HepG2 (cell line): Measurements from ENCODE around the gene BAG5. TPM values are rescaled to one million over a fixed set of nuclear protein-coding genes. Genes with fewer than 3 reads are reported as not detected.

Source experiments
- AGO1 ChIP-seq: fragments of 200-400 bp; formaldehyde crosslinking; IDR thresholded peaks from 2 replicates; pipeline ENCODE4 v1.6.1; 2017; ENCODE audit warnings: mild to moderate bottlenecking, low read depth, low read length, moderate library complexity; ENCODE audit not compliant: poor library complexity, severe bottlenecking
- ATAD3A ChIP-seq: sonication (generic); formaldehyde crosslinking; IDR thresholded peaks from 2 replicates; pipeline ENCODE4 v1.4.0; 2020; ENCODE audit warnings: missing genetic modification reagents
- CTCF ChIP-seq: sonication (generic); formaldehyde crosslinking; IDR thresholded peaks from 2 replicates; pipeline ENCODE4 v1.5.0; 2020; ENCODE audit warnings: mild to moderate bottlenecking, missing genetic modification reagents, moderate library complexity
- DMAP1 ChIP-seq: IDR thresholded peaks from 2 replicates; pipeline ENCODE4 v1.6.1; 2016
- HIC2 ChIP-seq: sonication (generic); formaldehyde crosslinking; IDR thresholded peaks from 2 replicates; pipeline ENCODE4 v1.9.0; 2022; ENCODE audit warnings: low read depth, missing genetic modification reagents
- MXI1 ChIP-seq: IDR thresholded peaks from 3 replicates; pipeline ENCODE4 v1.6.1; 2012; ENCODE audit warnings: low read depth, low read length, inconsistent platforms, borderline replicate concordance
- PHF8 ChIP-seq: sonication (generic); formaldehyde crosslinking; IDR thresholded peaks from 2 replicates; pipeline ENCODE4 v1.5.0; 2020; ENCODE audit warnings: missing genetic modification reagents
- RFXANK ChIP-seq: IDR thresholded peaks from 2 replicates; pipeline ENCODE4 v1.6.1; 2016
- RFXAP ChIP-seq: sonication (generic); formaldehyde crosslinking; IDR thresholded peaks from 2 replicates; pipeline ENCODE4 v1.4.0; 2020; ENCODE audit warnings: missing genetic modification reagents, borderline replicate concordance
- SOX5 ChIP-seq: IDR thresholded peaks from 2 replicates; pipeline ENCODE4 v1.6.1; 2016; ENCODE audit warnings: borderline replicate concordance
- TBX3 ChIP-seq: fragments of 450-650 bp; IDR thresholded peaks from 2 replicates; pipeline ENCODE4 v1.6.1; 2017; ENCODE audit warnings: antibody characterized with exemption, mild to moderate bottlenecking, inconsistent platforms, borderline replicate concordance
- THAP9 ChIP-seq: sonication (generic); formaldehyde crosslinking; IDR thresholded peaks from 2 replicates; pipeline ENCODE4; 2020; ENCODE audit warnings: missing genetic modification reagents, mild to moderate bottlenecking, borderline replicate concordance
- YEATS4 ChIP-seq: sonication (generic); formaldehyde crosslinking; IDR thresholded peaks from 2 replicates; pipeline ENCODE4 v1.4.0; 2020; ENCODE audit warnings: missing genetic modification reagents, borderline replicate concordance
- ZNF432 ChIP-seq: sonication (generic); formaldehyde crosslinking; IDR thresholded peaks from 2 replicates; pipeline ENCODE4 v1.5.0; 2020; ENCODE audit warnings: missing genetic modification reagents, mild to moderate bottlenecking, borderline replicate concordance
- ZNF547 ChIP-seq: sonication (generic); formaldehyde crosslinking; IDR thresholded peaks from 2 replicates; pipeline ENCODE4 v1.5.1; 2020; ENCODE audit warnings: mild to moderate bottlenecking, missing genetic modification reagents
- ZNF609 ChIP-seq: sonication (generic); formaldehyde crosslinking; IDR thresholded peaks from 2 replicates; pipeline ENCODE4 v1.4.0; 2020; ENCODE audit warnings: mild to moderate bottlenecking, missing genetic modification reagents, borderline replicate concordance
- ZNF768 ChIP-seq: sonication (generic); formaldehyde crosslinking; IDR thresholded peaks from 2 replicates; pipeline ENCODE4 v1.4.0; 2020; ENCODE audit warnings: missing genetic modification reagents
- polyA plus RNA-seq, 8 experiments: library from polyadenylated mRNA; depleted of rRNA in 3 of 8; stranded (reverse) in 7 of 8; unstranded in 1 of 8; fragments of >200 nt; fragmentation: Illumina TruSeq in 4 of 8; extraction: Trizol in 4 of 8; gene quantifications; 2 replicates each; pipeline versions ENCODE4 v1.2.1 to v1.2.3, GENCODE V29; 2011 to 2016; ENCODE audit warnings: low read depth in 4 of 8, missing spikeins in 1 of 8, mixed read lengths in 1 of 8; ENCODE audit not compliant: insufficient read depth in 1 of 8
- total RNA-seq, 5 experiments: library from RNA; depleted of rRNA; stranded (reverse); fragments of >200 nt; fragmentation: Illumina TruSeq; extraction: Trizol; gene quantifications; 2 replicates each; pipeline ENCODE4 v1.2.3, GENCODE V29; 2016; ENCODE audit warnings: low read depth in 1 of 5

The BAG5 gene
- total and polyA plus RNA-seq, 2 of the 13 experiments (the other 11 are each of a cell fraction or from before 2014, with no cell fraction given), result 3.5 to 21.0 TPM

DNA sequence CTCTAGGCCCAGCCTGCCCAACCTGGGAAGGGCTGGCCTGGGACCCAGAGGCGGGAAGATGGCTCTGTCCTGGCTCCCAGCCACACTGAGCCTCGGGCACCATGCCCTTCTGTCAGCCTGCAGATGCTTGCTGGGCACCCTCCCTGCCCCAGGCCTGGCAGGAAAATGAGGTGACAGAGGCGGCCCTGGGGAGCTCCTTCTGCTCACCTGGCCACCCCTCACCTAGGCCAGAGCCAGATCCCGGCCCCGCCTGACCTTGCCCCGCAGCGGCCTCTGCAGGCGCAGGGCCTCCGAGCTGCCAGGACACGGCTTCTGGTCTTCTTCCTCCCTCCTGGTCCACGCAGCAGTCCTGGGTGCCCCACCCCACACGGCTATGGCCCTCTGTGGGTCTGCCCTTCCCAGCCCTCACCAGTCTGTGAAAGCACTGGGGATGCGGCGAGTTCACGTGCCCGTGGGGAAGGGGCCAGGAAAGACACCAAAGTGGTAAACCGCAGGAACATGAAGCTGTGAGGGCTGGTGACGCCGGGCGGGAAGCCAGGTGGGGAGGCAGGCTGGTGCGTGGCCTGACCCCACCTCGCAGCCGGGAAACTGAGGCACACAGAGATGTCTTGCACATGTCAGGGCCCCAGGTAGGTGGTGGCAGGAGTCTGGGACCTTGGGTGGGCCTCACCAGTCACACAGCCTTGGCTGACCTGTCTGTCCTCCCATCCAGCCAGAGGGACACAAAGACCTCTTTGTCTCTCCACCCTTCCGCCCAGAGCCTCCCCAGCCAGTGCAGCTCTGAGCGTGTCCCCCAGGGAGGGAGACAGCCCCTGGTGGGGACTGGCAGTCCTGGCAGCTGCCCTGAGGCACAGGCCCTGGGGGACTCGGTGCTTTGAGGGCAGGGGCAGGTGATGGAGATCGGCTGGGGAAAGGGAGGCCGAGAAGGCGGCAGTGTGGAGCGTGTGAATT is 12.8 kb downstream of the BAG5 start (continued):
- TF ChIP-seq THAP9 (CRISPR knock-in tag) (peak; percentile 31; the same call in 1 of the 2 replicates), HIC2 (peak; percentile 85), ZNF432 (CRISPR knock-in tag) (no peak), YEATS4 (CRISPR knock-in tag) (no peak), TBX3 (no peak), RFXAP (CRISPR knock-in tag) (no peak), ZNF768 (CRISPR knock-in tag) (peak; percentile 81; the same call in 1 of the 2 replicates), DMAP1 (CRISPR knock-in tag) (peak; percentile 33; the same call in 1 of the 2 replicates), CTCF (CRISPR knock-in tag) (peak; percentile 77), ATAD3A (CRISPR knock-in tag) (no peak), ZNF609 (CRISPR knock-in tag) (peak; percentile 15), RFXANK (CRISPR knock-in tag) (0 out of 2 replicates have a peak, but pooled peaks have one; percentile 41), SOX5 (CRISPR knock-in tag) (peak; percentile 42; the same call in 1 of the 2 replicates), AGO1 (no peak), PHF8 (CRISPR knock-in tag) (peak; percentile 39; the same call in 1 of the 2 replicates), ZNF547 (CRISPR knock-in tag) (no peak), MXI1 (no peak)
